Measurements from ENCODE around the gene NTN1. TPM values are rescaled to one million over a fixed set of nuclear protein-coding genes. Genes with fewer than 3 reads are reported as not detected.

NTN1 gene
- polyA plus RNA-seq, 1 donor from 2014 or later = 16.2 TPM

- no peak overlapping the region for H2AFZ ChIP-seq (ENCODE audit: low read depth, low read length)
- no peak overlapping the region for H3K27ac ChIP-seq (ENCODE audit: low read length)
- no peaks in the 10 kb centered on the region for H3K9me2 ChIP-seq (ENCODE audit: insufficient read depth, low read length)
- no peaks in the 10 kb centered on the region for H4K20me1 ChIP-seq (ENCODE audit: insufficient read depth)
- no peak for TF ChIP-seq POLR2AphosphoS5 (IDR thresholded peaks at IDR 0.05)
- no peak for TF ChIP-seq SMC3 (conservative IDR thresholded peaks at IDR 0.05; ENCODE audit: poor library complexity)
- TF ChIP-seq TAF1 (IDR thresholded peaks at IDR 0.05; ENCODE audit: low read depth) = no peak
- TF ChIP-seq, protein P1, sequence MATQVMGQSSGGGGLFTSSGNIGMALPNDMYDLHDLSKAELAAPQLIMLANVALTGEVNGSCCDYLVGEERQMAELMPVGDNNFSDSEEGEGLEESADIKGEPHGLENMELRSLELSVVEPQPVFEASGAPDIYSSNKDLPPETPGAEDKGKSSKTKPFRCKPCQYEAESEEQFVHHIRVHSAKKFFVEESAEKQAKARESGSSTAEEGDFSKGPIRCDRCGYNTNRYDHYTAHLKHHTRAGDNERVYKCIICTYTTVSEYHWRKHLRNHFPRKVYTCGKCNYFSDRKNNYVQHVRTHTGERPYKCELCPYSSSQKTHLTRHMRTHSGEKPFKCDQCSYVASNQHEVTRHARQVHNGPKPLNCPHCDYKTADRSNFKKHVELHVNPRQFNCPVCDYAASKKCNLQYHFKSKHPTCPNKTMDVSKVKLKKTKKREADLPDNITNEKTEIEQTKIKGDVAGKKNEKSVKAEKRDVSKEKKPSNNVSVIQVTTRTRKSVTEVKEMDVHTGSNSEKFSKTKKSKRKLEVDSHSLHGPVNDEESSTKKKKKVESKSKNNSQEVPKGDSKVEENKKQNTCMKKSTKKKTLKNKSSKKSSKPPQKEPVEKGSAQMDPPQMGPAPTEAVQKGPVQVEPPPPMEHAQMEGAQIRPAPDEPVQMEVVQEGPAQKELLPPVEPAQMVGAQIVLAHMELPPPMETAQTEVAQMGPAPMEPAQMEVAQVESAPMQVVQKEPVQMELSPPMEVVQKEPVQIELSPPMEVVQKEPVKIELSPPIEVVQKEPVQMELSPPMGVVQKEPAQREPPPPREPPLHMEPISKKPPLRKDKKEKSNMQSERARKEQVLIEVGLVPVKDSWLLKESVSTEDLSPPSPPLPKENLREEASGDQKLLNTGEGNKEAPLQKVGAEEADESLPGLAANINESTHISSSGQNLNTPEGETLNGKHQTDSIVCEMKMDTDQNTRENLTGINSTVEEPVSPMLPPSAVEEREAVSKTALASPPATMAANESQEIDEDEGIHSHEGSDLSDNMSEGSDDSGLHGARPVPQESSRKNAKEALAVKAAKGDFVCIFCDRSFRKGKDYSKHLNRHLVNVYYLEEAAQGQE (IDR thresholded peaks at IDR 0.05; ENCODE audit: borderline replicate concordance) = no peak
- no peak for TF ChIP-seq RAD21 (conservative IDR thresholded peaks at IDR 0.05)
- no peak for TF ChIP-seq EZH2 (IDR thresholded peaks at IDR 0.05; ENCODE audit: borderline replicate concordance, insufficient read depth, low read length, poor library complexity, severe bottlenecking)
- no peak for TF ChIP-seq EP300 (conservative IDR thresholded peaks at IDR 0.05; ENCODE audit: poor library complexity, severe bottlenecking)
- no peak for TF ChIP-seq MXI1 (conservative IDR thresholded peaks at IDR 0.05; ENCODE audit: poor library complexity, severe bottlenecking)
- TF ChIP-seq, protein P2, sequence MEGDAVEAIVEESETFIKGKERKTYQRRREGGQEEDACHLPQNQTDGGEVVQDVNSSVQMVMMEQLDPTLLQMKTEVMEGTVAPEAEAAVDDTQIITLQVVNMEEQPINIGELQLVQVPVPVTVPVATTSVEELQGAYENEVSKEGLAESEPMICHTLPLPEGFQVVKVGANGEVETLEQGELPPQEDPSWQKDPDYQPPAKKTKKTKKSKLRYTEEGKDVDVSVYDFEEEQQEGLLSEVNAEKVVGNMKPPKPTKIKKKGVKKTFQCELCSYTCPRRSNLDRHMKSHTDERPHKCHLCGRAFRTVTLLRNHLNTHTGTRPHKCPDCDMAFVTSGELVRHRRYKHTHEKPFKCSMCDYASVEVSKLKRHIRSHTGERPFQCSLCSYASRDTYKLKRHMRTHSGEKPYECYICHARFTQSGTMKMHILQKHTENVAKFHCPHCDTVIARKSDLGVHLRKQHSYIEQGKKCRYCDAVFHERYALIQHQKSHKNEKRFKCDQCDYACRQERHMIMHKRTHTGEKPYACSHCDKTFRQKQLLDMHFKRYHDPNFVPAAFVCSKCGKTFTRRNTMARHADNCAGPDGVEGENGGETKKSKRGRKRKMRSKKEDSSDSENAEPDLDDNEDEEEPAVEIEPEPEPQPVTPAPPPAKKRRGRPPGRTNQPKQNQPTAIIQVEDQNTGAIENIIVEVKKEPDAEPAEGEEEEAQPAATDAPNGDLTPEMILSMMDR (IDR thresholded peaks at IDR 0.05; ENCODE audit: poor library complexity, severe bottlenecking) = no peak
- no peaks in the 10 kb centered on the region for H3F3A ChIP-seq (ENCODE audit: insufficient read depth, low read length, poor library complexity, severe bottlenecking)
- H3K9ac ChIP-seq (ENCODE audit: low read length) = no peak overlapping the region
- no peaks in the 10 kb centered on the region for H3K36me3 ChIP-seq (ENCODE audit: insufficient read depth, low read length)
- no peaks in the 10 kb centered on the region for H3K27me3 ChIP-seq (ENCODE audit: insufficient read depth, low read depth, low read length)
- no peaks in the 10 kb centered on the region for H3K79me2 ChIP-seq (replicated peaks; ENCODE audit: insufficient read depth, low read length)
- no peak overlapping the region for H3K4me3 ChIP-seq (ENCODE audit: low read length)
- H3K4me2 ChIP-seq (ENCODE audit: low read length) = no peak overlapping the region
- no peaks in the 10 kb centered on the region for H3K9me3 ChIP-seq (ENCODE audit: low read length)
Measured at GRCh38 chr17:9090641-9091096, 69.4 kb downstream of the NTN1 start.

DNA sequence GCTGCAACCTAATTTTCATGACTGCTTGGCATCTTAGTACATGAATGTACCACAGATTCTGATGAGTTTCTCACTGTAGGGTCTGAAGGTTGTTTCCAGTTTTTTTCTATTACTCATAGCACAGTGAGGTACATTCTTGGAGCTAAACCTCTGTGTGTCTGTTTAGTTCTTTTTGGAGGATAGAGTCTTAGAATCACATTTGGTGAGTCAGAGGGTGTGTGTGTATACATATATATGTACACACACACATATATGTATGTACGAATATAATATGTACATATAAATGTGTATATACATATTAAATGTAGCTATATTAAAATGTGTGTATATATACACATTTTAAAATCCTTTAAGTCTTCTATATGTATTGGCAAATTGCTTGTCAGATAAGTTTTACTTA is 72.9 kb downstream of the NTN1 start:
- Histone ChIP-seq H3K9me3 (ENCODE audit: low read length) (no peaks in the 10 kb centered on the region), H3F3A (ENCODE audit: insufficient read depth, low read length, poor library complexity, severe bottlenecking) (no peaks in the 10 kb centered on the region), H2AFZ (ENCODE audit: low read depth, low read length) (no peak overlapping the region), H3K4me3 (ENCODE audit: low read length) (no peak overlapping the region), H3K36me3 (ENCODE audit: insufficient read depth, low read length) (no peaks in the 10 kb centered on the region), H3K9ac (ENCODE audit: low read length) (no peak overlapping the region), H3K27me3 (ENCODE audit: insufficient read depth, low read depth, low read length) (no peaks in the 10 kb centered on the region), H3K4me2 (ENCODE audit: low read length) (no peak overlapping the region), H3K27ac (ENCODE audit: low read length) (no peak overlapping the region), H3K79me2 (replicated peaks; ENCODE audit: insufficient read depth, low read length) (no peaks in the 10 kb centered on the region), H3K9me2 (ENCODE audit: insufficient read depth, low read length) (no peaks in the 10 kb centered on the region), H4K20me1 (ENCODE audit: insufficient read depth) (no peaks in the 10 kb centered on the region)
- no peak for TF ChIP-seq MXI1 (conservative IDR thresholded peaks at IDR 0.05; ENCODE audit: poor library complexity, severe bottlenecking)
- TF ChIP-seq POLR2AphosphoS5 (IDR thresholded peaks at IDR 0.05) = no peak
- TF ChIP-seq SMC3 (conservative IDR thresholded peaks at IDR 0.05; ENCODE audit: poor library complexity) = no peak
- TF ChIP-seq, protein P1 (IDR thresholded peaks at IDR 0.05; ENCODE audit: borderline replicate concordance) = no peak
- no peak for TF ChIP-seq RAD21 (conservative IDR thresholded peaks at IDR 0.05)
- TF ChIP-seq, protein P2 (IDR thresholded peaks at IDR 0.05; ENCODE audit: poor library complexity, severe bottlenecking) = no peak
- no peak for TF ChIP-seq TAF1 (IDR thresholded peaks at IDR 0.05; ENCODE audit: low read depth)
- no peak for TF ChIP-seq EP300 (conservative IDR thresholded peaks at IDR 0.05; ENCODE audit: poor library complexity, severe bottlenecking)
- no peak for TF ChIP-seq EZH2 (IDR thresholded peaks at IDR 0.05; ENCODE audit: borderline replicate concordance, insufficient read depth, low read length, poor library complexity, severe bottlenecking)

All from neural cell (in vitro differentiated cells).